Fibroblast of mammary gland (primary cell): ENCODE results near the gene TAX1BP3.

Experiments used
- DNase-seq: peaks from one replicate; pipeline ENCODE4 v3.0.0-alpha.2; 2010; ENCODE audit warnings: low read depth
- H3K4me3 ChIP-seq: 2 replicates; pipeline ENCODE4 v1.5.1; 2011; ENCODE audit warnings: low read depth, mild to moderate bottlenecking, low read length, moderate library complexity; ENCODE audit not compliant: control insufficient read depth
- CTCF ChIP-seq: conservative IDR thresholded peaks from 2 replicates; pipeline ENCODE4 v1.5.1; 2011; ENCODE audit warnings: low read depth, low read length, inconsistent platforms; ENCODE audit not compliant: control insufficient read depth, insufficient read depth

The TAX1BP3 gene

GRCh38 chr17:3669085-3669347 is 638 bp upstream of the TAX1BP3 start:
- TF ChIP-seq CTCF: no peak
- no peak for DNase-seq
- H3K4me3 ChIP-seq: peak overlapping the region; percentile 94

GRCh38 chr17:3667366-3668278 is 756 bp downstream of the TAX1BP3 start:
- TF ChIP-seq CTCF: no peak

GRCh38 chr17:3666516-3666915 is 1.9 kb downstream of the TAX1BP3 start:
- no peak for TF ChIP-seq CTCF
- DNase-seq: no peak
- no peak overlapping the region for H3K4me3 ChIP-seq

More at GRCh38 chr17:3667366-3668278, 756 bp downstream of the TAX1BP3 start:
- H3K4me3 ChIP-seq: peak overlapping the region; percentile 94
- DNase-seq: peak; percentile 83

GRCh38 chr17:3665834-3666233 is 2.5 kb downstream of the TAX1BP3 start:
- H3K4me3 ChIP-seq: no peak overlapping the region
- DNase-seq: no peak
- TF ChIP-seq CTCF: no peak

- no peak for DNase-seq
- TF ChIP-seq CTCF: no peak
- H3K4me3 ChIP-seq: no peak overlapping the region
Observed at GRCh38 chr17:3663102-3664011, 5.0 kb downstream of the TAX1BP3 start.

GRCh38 chr17:3660311-3660891 is 8.0 kb downstream of the TAX1BP3 start:
- no peak overlapping the region for H3K4me3 ChIP-seq
- DNase-seq: no peak
- TF ChIP-seq CTCF: no peak
